GM18867 (cell line): Measurements from ENCODE around the gene TCERG1L.
"Not testable (repeated sequence)": the region's sequence is repeated elsewhere in the genome, so short reads cannot be mapped to it uniquely, and the experiment has no call there.

Experiments used
- ATAC-seq: cut with Tn5 transposase; IDR thresholded peaks from one replicate; pipeline ENCODE4 v1.9.1; 2021; ENCODE audit warnings: mild to moderate bottlenecking, moderate library complexity; ENCODE audit not compliant: unreplicated experiment

Gene TCERG1L

GRCh38 chr10:131113165-131113564 lies 198.4 kb downstream of the TCERG1L start:
- ATAC-seq = no peak

- ATAC-seq = no peak
Observed at GRCh38 chr10:131112691-131113090, 198.8 kb downstream of the TCERG1L start.

DNA sequence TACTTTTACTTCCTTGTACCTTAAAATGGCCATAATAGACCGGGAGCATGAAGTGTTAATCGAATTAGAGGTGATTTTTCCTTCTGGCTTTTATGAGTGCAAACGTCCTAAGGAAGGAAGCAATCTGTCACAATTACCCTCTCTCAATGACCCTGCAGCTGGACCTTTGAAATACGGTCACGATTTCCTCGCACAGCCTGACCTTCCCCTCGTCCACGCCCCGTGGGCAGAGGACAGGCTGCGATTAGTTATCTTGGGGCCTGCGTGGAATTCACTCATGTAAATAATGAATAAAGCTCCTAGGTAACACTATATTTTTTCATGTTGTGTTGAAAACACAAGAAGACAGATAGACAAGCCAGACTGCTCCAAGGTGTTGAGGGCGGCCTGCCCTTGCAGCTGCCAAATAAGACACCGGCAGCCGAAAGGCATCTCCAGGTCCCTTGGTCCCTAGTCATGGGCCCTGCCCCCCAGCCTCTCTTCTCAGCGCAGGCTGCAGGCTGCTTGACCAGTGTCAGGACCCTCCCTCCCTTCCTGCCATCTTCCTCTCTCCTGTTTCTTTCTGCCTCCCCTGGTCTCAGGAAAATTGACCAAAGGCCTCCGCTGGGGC lies 199.9 kb downstream of the TCERG1L start:
- ATAC-seq = no peak

DNA sequence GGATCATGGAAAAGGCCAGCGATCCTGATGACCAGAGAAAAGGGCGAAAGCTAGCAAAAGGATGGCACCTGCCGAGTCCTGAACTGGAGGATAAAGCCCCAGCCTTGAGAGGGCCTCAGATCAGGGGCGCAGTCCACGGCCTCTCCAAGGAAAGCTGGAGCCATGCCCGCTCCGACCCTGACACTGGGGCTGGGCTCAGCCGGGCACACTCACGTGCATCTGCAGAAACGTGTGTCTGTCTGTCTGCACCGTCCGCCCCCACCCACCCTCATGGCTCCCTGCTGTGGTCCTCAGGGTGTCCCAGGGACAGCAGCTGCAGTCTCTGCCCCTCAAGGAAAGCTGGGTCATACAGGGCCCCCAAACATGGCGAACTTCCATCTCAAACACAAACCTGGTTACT lies 200.5 kb downstream of the TCERG1L start:
- ATAC-seq = no peak

DNA sequence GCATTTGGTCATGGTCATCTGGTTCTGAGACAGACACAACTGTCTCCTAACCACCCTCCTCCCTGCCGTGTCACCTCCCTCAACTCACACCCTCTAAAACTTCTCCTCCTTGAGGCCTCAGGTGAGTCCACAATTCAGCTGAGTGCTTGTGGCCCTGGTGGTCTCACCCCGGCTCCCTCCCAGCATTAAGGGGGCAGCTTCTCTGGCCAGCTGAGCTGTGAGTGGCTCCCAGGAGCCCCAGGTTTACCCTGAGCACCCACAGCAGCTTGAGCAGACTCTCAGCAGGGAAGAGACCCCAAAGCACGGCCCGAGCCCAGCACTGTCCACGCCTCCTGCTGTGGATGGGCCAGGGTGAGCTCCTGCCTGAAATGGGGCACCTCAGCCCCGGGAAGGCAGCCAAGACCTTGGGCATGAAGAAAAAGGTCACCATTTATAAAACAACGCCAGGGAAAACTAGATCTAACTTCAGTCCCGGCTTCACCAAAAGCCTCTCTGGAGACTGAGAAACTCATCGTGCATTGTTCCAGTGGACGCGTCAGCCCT lies 201.2 kb downstream of the TCERG1L start:
- no peak for ATAC-seq

GRCh38 chr10:131109726-131110125 lies 201.8 kb downstream of the TCERG1L start:
- ATAC-seq = no peak

- no peak for ATAC-seq
Observed at GRCh38 chr10:131109291-131109690, 202.2 kb downstream of the TCERG1L start.

GRCh38 chr10:131107970-131108369 lies 203.6 kb downstream of the TCERG1L start:
- no peak for ATAC-seq

- no peak for ATAC-seq
Observed at GRCh38 chr10:131102676-131103075, 208.8 kb downstream of the TCERG1L start.

GRCh38 chr10:131102147-131102546 lies 209.4 kb downstream of the TCERG1L start:
- ATAC-seq = no peak

DNA sequence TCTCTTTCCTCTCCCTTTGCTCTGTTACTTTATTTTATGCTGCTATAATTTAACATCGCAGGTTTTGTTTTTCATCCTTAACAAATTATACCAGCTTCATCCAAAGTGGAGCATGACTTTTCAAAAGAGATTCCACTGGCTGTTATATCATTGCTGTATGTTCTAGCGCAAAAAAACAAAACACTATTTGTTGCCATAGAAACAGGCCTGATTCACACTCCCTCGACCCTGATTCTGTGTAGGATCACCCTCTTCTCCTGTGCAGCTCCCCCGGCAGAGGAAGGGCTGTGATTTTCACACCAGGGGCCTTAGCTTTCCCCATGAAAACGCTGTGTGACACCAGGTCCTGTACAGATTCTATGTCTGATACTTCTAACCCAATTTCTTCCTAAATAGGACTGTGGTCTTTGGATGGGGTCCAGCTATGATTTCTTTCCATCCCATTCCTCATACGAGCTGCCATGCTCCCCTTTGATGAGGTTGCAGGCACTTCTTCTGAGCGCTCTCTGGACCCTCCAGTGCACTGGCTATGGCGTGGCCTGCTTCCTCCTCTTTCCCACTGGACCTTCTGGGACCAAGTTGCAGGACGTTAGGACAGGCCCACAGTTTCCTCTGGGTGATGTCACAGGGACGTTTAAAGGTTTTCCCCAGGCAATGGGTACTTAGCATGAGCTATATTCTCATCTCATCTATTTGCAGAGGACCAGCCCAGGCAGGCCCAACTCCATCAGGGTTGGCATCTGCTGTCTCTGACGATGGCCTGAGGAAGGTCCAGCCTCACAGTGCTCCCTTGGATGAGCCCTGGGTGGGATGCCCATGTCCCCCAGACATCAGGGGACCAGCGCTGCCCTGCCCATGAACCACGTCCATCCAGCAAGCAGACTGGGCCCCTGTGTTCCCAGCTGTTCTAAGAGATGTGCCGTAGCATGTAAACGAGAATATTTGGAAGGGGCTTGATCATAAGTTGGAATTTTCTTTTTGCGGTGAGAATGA lies 210.8 kb downstream of the TCERG1L start:
- not testable (repeated sequence) for ATAC-seq

GRCh38 chr10:131099028-131099726 lies 212.3 kb downstream of the TCERG1L start:
- no peak for ATAC-seq

DNA sequence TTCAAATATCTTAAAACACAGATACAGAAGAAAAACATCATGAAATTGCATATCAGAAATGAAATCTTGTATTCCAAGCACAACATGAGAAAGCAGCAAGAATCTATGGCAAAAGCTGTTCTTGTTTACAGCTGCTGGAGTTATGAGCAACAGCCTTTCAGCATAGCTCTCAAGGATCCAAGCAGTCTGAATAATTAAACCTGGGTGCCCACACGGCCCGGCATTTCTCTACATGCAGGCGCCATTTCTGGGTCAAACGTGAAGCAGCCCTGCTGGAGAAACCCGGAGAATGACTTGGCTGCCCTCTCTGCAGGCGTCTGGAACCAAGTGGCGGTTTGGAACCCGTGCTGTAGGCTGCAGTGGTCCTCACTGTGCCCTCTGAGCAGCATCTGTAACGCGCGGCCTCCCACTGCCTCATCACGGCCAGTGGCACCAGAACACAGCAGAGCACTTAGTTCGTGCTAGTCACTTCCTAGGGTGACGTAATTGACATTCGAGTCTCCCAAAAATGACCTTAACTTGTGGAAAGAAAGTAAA lies 213.0 kb downstream of the TCERG1L start:
- no peak for ATAC-seq

DNA sequence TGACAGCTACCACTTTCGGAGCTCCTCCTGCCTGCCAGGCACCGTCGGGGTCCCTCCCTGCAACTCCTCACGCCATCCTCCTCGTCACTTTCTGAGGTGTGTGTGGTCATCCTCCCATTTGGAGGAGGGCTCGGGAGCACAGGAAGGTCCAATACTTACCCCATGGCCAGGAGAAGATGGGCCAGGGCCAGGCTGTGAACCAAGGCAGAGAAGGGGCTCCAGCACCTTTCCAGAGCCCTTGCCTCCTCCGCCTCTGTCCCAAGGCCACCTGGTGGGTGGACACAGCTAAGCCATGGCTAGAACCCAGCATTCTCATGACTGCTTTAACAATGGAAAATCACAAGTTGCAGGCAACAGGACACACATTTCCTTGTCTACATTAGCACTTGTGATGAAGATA lies 215.5 kb downstream of the TCERG1L start:
- ATAC-seq = no peak

GRCh38 chr10:131095313-131095580 lies 216.3 kb downstream of the TCERG1L start:
- ATAC-seq = no peak

GRCh38 chr10:131094527-131095312 lies 216.8 kb downstream of the TCERG1L start:
- ATAC-seq = no peak

DNA sequence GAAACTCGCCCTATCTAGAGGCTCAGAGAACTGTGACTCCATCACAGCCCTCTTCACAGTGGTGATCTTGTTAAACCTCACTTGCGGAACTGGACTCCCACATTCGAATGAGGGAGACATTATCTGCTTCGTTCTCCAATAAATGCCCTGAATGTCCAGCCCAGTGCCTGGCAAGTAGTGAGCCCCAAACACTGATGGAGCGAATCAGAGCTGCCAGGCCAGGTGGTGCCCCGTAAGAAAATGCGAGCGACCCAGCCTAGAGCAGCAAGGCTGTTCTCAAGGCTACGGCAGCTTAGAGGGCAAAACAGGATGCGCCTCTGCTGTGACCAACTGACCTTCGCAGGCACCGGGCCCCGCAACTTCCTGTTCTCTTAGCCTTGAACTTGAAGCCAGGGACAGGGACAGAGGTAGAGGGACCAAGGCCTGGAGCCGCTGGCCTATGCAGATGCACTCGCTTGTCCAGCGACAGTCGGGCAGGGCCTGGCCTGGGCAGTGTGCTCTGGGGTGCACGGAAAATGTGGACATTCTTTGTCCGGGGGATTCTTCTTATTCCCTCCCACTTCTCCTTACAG lies 217.6 kb downstream of the TCERG1L start:
- no peak for ATAC-seq

GRCh38 chr10:131093346-131093745 lies 218.2 kb downstream of the TCERG1L start:
- ATAC-seq = no peak

GRCh38 chr10:131092876-131093275 lies 218.6 kb downstream of the TCERG1L start:
- no peak for ATAC-seq

- no peak for ATAC-seq
Observed at GRCh38 chr10:131092386-131092785, 219.1 kb downstream of the TCERG1L start.
